22Rv1 (cell line): ENCODE measurements around the gene TMEM135.

ENCODE experiments used
- CTCF ChIP-seq: fragments of 450-650 bp; IDR thresholded peaks from 2 replicates; pipeline ENCODE4 v1.5.1; 2017; ENCODE audit warnings: mild to moderate bottlenecking
- ZFX ChIP-seq: fragments of 450-650 bp; IDR thresholded peaks from 2 replicates; pipeline ENCODE4 v1.6.1; 2017; ENCODE audit warnings: antibody characterized with exemption, borderline replicate concordance

- TF ChIP-seq CTCF (no peak), ZFX (no peak)
Observed at GRCh38 chr11:87150936-87151335, 113.2 kb downstream of the TMEM135 start.
